Head of caudate nucleus (tissue), 42 donors: Measurements from ENCODE around the gene UBIAD1.
"Not testable (repeated sequence)": the region's sequence is repeated elsewhere in the genome, so short reads cannot be mapped to it uniquely, and the experiment has no call there.

Experiments used
- DNase-seq, 42 donors: peaks; one replicate each; pipeline versions ENCODE4 v3.0.0 to v3.0.0-alpha.2; 2020 to 2021; ENCODE audit warnings: mixed read lengths in 7 of 42
- intact Hi-C: fragments of 100-400 bp; cut with DNase I; formaldehyde crosslinking; loops from one replicate; pipeline ENCODE4 v1.15.0; 2022

Gene UBIAD1

GRCh38 chr1:11273595-11274234, 717 bp downstream of the UBIAD1 start:
- DNase-seq: peak in 1 of 42 donors; percentile 9
- intact Hi-C loops: no loop called here

- DNase-seq: no peak
- intact Hi-C loops: no loop called here
These were observed 6.2 kb downstream of the UBIAD1 start for GRCh38 chr1:11279152-11279551.

GRCh38 chr1:11279630-11280029, 6.6 kb downstream of the UBIAD1 start:
- intact Hi-C loops: no loop called here
- DNase-seq: no peak

DNA sequence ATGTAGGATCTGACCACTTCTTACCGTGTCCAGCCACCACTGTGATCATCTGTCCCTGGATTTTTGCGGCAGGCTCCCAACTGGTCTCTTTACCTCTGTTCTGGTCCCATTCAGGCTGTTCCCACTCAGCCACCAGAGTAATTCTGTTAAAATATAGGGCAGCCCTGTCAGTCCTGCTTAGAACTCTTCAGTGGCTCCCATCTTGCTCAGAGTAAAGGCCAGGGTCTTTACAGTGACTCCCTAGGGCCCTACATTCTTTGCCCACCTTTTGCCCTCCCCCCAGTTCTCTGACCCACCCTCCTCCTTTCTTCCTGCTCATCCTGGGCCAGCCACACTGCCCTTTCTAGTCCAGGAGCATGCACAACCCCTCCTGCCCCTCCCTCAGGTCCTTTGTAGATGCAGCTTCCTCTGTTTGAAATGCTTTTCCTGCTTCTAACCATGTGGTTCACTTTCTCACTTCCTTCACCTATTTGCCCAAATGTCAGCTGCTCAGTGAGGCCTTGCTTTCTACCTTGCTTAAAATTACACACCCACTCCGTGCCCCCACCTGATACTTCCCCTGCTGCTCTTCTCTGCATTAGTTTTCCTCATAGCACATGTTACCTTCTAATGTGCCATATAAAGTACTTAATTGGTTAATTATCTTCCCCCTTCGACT, 7.8 kb downstream of the UBIAD1 start:
- peak in 23 of 42 donors; percentile 26 to 77 (median 47) for DNase-seq
- intact Hi-C loops: no loop called here

DNA sequence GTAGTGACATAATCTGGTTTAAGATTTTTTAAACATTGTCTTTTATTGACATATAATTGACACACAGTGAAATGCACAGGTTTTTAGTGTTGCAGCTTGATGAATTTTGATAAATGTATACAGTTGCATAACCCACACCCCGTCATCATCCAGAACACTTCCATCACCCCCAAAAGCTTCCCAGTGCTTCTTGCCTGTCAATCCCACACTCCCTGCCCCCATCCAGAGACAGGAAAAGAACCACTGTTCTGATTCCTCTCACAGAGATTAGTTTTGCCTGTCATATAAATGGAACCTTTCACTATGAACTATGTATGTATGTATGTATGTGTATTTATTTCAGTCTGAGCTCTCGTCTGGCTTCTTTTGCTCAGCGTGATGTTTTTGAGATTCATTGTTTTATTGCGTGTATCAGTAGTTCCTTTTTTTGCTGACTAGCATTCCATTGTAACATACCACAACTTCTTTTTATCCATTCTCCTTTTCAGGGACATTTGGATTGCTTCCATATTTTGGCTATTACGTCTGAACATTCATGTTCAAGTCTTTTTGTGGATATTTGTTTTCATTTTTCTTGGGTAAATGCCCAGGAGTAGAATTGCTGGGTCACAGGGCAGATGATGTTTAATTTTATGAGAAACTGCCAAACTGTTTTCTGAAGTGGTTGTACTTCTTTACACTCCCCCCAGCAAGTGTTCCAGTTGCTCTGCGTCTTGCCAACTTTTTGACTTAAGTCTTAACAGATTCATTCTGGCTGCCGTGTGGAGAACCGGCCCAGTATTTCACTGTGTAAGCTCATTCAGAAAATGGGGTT, 8.7 kb downstream of the UBIAD1 start:
- intact Hi-C loops: no loop called here

DNA sequence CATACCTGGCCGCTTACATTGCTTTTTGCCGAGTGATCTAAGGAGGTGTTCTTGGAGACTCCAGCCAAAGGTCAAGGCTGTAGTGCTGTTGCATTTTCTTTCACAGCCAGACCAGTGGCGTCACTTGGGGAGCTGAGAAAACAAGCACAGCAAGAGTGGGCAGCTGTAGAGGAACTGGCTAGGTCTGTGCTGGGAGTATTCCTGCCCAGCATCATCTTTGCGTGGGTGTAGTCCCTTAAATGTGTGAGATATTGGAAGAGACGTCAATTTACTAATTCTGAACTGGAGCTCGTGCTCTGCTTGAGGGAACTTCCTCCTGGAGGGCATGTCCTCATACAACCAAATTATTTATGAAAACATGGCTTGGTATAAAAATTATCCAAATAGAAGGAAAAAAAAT, 10.2 kb downstream of the UBIAD1 start:
- intact Hi-C loops: no loop called here
- no peak for DNase-seq

More for the DNA sequence above, 8.7 kb downstream of the UBIAD1 start:
- DNase-seq: peak in 30 of 42 donors; percentile 21 to 85 (median 53)

DNA sequence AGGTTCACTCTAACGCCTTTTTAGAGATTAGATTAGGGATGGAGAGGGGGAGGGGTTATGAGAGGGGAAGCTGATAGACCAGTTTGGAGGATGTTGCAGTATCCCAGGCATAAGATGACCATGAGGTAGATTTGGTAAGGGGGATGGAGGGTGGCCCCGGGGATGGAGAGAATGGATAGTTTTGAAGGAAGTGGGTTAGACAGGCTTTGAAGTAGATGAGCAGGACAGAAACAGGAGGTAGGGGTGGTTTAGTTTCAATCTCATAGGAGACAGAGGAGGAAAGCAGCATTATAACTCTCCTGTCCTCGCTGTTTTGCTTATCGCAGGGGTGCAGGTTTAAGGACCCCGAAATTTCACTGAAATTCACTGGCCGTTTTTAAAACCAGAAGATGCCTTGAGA, 11.8 kb downstream of the UBIAD1 start:
- intact Hi-C loops: no loop called here
- DNase-seq: no peak

- intact Hi-C loops: no loop called here
- DNase-seq: peak in 5 of 42 donors; percentile 20 to 50 (median 34)
These were observed 13.1 kb downstream of the UBIAD1 start for GRCh38 chr1:11285883-11286734.

- DNase-seq: no peak
- intact Hi-C loops: no loop called here
These were observed 13.9 kb downstream of the UBIAD1 start for GRCh38 chr1:11286735-11287410.

DNA sequence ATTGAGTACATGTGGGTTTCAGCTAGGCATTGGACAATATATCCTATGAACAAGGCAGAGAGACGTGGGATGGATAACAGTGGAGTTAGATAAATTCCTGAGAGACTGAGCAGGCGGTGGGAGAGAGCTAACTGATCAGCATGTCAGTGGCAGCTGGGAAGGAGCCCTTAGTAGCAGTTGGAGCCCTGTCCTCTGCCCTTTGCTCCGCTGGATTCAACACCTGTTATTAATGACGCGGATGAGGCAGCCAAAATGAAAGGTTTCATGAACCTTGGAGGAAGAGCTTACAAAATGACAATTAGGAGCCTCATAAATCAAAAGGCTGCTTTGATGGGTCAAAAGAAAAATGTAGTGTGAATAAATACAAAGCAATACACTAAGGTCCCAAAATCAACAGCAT, 16.1 kb downstream of the UBIAD1 start:
- DNase-seq: no peak
- intact Hi-C loops: no loop called here

GRCh38 chr1:11291049-11291448, 18.1 kb downstream of the UBIAD1 start:
- DNase-seq: no peak
- intact Hi-C loops: no loop called here

- no peak for DNase-seq
- intact Hi-C loops: no loop called here
These were observed 20.9 kb downstream of the UBIAD1 start for GRCh38 chr1:11293856-11294255.

DNA sequence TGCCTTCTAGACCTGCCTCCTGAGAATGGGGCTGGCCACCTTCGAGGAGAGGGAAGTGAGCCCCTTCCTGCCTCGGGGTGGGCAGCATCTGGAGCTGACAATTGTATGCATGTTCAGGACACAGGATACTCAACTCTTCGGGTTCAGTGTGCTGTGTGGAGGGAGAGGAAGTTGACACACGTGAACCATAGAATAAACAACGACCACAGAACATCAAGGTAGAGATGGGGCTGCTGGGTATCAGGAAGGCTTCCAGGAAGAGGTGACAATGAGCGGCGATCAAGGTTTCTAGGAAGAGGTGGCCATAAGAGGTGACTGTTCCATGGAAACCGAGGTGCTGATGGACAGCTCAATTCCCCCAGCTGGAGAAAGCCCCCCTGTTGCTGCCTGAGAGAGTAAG, 22.0 kb downstream of the UBIAD1 start:
- DNase-seq: no peak

GRCh38 chr1:11295905-11296304, 22.9 kb downstream of the UBIAD1 start:
- intact Hi-C loops: no loop called here
- no peak for DNase-seq

More for the DNA sequence above, 22.0 kb downstream of the UBIAD1 start:
- intact Hi-C loops: no loop called here

- intact Hi-C loops, DNase-seq: not testable (repeated sequence)
These were observed 24.8 kb downstream of the UBIAD1 start for GRCh38 chr1:11297774-11298173.

- intact Hi-C loops: no loop called here
- DNase-seq: no peak
These were observed 25.6 kb downstream of the UBIAD1 start for GRCh38 chr1:11298390-11299224.

DNA sequence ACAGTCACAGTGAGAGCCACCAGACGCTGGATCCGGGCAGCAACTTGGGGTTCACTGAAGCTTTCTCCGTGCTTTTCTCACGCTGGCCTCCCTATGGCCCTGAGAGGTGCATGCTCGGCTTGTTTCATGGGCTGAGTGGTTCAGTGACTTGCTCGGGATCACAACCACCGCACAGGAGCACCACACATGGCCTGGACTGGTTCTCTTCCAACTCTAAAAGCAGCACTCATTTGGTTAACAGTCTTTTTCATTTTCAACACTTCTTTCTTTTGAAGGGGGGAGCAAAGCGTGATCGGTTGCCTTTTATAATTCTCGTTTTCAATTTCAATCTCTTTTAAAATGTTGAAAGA, 26.2 kb downstream of the UBIAD1 start:
- no peak for DNase-seq
- intact Hi-C loops: no loop called here

DNA sequence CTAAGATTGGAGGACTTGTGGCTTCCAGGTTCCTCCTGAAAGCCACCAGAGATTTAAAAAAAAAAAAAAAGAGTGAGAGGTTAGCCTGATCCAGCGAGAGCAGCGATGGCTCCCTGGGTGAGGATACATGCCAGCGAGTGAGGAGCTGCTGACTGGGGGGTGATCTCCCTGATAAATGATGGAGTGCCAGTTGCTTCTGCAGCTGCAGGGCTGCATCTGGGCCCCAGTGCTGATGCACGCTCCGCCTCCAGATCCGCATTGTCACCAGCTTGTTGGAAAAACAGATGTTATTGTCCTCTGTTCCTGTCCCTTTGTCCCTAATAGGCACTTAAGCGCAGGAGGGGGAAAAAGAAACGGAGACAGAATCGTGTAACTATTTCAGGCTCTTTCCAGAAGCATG, 28.6 kb downstream of the UBIAD1 start:
- intact Hi-C loops: no loop called here
- DNase-seq: peak; percentile 26 to 88 (median 75)
